ENCODE measurements around the gene PTCH1.

Gene PTCH1

DNA sequence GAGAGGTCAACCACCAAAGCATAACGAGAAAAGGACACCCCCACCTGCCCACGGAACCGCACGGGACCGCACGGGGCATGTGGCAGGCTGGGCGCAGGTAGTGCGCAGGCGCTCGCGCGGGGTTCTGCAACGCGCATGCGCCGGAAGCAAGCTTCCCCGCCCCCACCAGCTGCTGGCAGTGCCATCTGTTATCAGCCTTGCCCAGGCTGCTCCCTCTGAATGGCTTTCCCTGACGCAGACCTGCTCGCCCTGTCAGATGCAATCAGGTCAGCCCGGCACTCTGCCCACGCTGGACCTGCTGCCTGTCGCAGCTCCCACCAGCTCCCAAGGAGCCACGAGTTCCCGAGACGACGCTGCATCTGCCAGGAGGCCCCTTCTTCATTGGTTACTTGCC lies 22.8 kb downstream of the PTCH1 start:
- no peak for TF ChIP-seq SP7 (tag by site-specific recombination; IDR thresholded peaks at IDR 0.05)
- no peak for TF ChIP-seq ZNF664 (tag by site-specific recombination; IDR thresholded peaks at IDR 0.05)
- TF ChIP-seq, protein P1, sequence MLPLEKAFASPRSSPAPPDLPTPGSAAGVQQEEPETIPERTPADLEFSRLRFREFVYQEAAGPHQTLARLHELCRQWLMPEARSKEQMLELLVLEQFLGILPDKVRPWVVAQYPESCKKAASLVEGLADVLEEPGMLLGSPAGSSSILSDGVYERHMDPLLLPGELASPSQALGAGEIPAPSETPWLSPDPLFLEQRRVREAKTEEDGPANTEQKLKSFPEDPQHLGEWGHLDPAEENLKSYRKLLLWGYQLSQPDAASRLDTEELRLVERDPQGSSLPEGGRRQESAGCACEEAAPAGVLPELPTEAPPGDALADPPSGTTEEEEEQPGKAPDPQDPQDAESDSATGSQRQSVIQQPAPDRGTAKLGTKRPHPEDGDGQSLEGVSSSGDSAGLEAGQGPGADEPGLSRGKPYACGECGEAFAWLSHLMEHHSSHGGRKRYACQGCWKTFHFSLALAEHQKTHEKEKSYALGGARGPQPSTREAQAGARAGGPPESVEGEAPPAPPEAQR (tag by site-specific recombination; IDR thresholded peaks at IDR 0.05): no peak
- no peak for TF ChIP-seq KLF9 (tag by site-specific recombination; IDR thresholded peaks at IDR 0.05; ENCODE audit: low read depth)
- no peak for TF ChIP-seq ZNF211 (tag by site-specific recombination; IDR thresholded peaks at IDR 0.05; ENCODE audit: low read depth)
- no peak for TF ChIP-seq ZNF146 (tag by site-specific recombination; IDR thresholded peaks at IDR 0.05)
- TF ChIP-seq ZFP41 (tag by site-specific recombination; IDR thresholded peaks at IDR 0.05; ENCODE audit: borderline replicate concordance): no peak
- TF ChIP-seq ZSCAN30 (tag by site-specific recombination; IDR thresholded peaks at IDR 0.05): no peak
- TF ChIP-seq, protein P2, sequence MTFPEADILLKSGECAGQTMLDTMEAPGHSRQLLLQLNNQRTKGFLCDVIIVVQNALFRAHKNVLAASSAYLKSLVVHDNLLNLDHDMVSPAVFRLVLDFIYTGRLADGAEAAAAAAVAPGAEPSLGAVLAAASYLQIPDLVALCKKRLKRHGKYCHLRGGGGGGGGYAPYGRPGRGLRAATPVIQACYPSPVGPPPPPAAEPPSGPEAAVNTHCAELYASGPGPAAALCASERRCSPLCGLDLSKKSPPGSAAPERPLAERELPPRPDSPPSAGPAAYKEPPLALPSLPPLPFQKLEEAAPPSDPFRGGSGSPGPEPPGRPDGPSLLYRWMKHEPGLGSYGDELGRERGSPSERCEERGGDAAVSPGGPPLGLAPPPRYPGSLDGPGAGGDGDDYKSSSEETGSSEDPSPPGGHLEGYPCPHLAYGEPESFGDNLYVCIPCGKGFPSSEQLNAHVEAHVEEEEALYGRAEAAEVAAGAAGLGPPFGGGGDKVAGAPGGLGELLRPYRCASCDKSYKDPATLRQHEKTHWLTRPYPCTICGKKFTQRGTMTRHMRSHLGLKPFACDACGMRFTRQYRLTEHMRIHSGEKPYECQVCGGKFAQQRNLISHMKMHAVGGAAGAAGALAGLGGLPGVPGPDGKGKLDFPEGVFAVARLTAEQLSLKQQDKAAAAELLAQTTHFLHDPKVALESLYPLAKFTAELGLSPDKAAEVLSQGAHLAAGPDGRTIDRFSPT (tag by site-specific recombination; IDR thresholded peaks at IDR 0.05): no peak
- TF ChIP-seq ZNF423 (tag by site-specific recombination; IDR thresholded peaks at IDR 0.05): no peak
- no peak for TF ChIP-seq ZNF521 (tag by site-specific recombination; IDR thresholded peaks at IDR 0.05)
- TF ChIP-seq, protein P3, sequence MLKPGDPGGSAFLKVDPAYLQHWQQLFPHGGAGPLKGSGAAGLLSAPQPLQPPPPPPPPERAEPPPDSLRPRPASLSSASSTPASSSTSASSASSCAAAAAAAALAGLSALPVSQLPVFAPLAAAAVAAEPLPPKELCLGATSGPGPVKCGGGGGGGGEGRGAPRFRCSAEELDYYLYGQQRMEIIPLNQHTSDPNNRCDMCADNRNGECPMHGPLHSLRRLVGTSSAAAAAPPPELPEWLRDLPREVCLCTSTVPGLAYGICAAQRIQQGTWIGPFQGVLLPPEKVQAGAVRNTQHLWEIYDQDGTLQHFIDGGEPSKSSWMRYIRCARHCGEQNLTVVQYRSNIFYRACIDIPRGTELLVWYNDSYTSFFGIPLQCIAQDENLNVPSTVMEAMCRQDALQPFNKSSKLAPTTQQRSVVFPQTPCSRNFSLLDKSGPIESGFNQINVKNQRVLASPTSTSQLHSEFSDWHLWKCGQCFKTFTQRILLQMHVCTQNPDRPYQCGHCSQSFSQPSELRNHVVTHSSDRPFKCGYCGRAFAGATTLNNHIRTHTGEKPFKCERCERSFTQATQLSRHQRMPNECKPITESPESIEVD (tag by site-specific recombination; IDR thresholded peaks at IDR 0.05): no peak
- TF ChIP-seq, protein P4, sequence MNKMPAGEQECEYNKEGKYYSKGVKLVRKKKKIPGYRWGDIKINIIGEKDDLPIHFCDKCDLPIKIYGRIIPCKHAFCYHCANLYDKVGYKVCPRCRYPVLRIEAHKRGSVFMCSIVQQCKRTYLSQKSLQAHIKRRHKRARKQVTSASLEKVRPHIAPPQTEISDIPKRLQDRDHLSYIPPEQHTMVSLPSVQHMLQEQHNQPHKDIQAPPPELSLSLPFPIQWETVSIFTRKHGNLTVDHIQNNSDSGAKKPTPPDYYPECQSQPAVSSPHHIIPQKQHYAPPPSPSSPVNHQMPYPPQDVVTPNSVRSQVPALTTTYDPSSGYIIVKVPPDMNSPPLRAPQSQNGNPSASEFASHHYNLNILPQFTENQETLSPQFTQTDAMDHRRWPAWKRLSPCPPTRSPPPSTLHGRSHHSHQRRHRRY (tag by site-specific recombination; IDR thresholded peaks at IDR 0.05): no peak
- TF ChIP-seq ZNF529 (tag by site-specific recombination; IDR thresholded peaks at IDR 0.05; ENCODE audit: insufficient replicate concordance): no peak
- TF ChIP-seq ZNF416 (tag by site-specific recombination; IDR thresholded peaks at IDR 0.05): no peak
- TF ChIP-seq ZNF133 (tag by site-specific recombination; IDR thresholded peaks at IDR 0.05): no peak
- no peak for TF ChIP-seq ZNF366 (tag by site-specific recombination; conservative IDR thresholded peaks at IDR 0.05)
- TF ChIP-seq HOXD13 (CRISPR knock-in tag; IDR thresholded peaks at IDR 0.05; ENCODE audit: borderline replicate concordance): no peak
- TF ChIP-seq, protein P5, sequence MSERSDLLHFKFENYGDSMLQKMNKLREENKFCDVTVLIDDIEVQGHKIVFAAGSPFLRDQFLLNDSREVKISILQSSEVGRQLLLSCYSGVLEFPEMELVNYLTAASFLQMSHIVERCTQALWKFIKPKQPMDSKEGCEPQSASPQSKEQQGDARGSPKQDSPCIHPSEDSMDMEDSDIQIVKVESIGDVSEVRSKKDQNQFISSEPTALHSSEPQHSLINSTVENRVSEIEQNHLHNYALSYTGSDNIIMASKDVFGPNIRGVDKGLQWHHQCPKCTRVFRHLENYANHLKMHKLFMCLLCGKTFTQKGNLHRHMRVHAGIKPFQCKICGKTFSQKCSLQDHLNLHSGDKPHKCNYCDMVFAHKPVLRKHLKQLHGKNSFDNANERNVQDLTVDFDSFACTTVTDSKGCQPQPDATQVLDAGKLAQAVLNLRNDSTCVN (tag by site-specific recombination; optimal IDR thresholded peaks at IDR 0.05): no peak
- no peaks in the 10 kb centered on the region for H3K4me1 ChIP-seq (ENCODE audit: control insufficient read depth, insufficient read depth, low read length)
- ChIA-PET POLR2A (no interaction called here), CTCF (no interaction called here)
- no peak overlapping the region for H3K27ac ChIP-seq (ENCODE audit: extremely low read depth, low read depth, low read length)
- no peak overlapping the region for H3K4me3 ChIP-seq (ENCODE audit: low read depth, low read length)
- no peaks in the 10 kb centered on the region for H3K9me3 ChIP-seq (ENCODE audit: control insufficient read depth, insufficient read depth, low read depth, low read length)
- peaks cover 0 to 7% of the 10 kb centered on the region in 2 experiments; a peak in 1 of 3 replicates for H3K36me3 ChIP-seq (ENCODE audit: control insufficient read depth in 2 of 2, insufficient read depth in 1 of 2, low read length in 2 of 2)

All from HEK293 (cell line).